Sigmoid colon (tissue), 7 donors: ENCODE results near the gene VPS37B. TPM values are rescaled to one million over a fixed set of nuclear protein-coding genes. Genes with fewer than 3 reads are reported as not detected.
A peak's percentile ranks its signal among the peaks of the same experiment; 100 is the strongest.

Source experiments
- DNase-seq: peaks from one replicate; pipeline ENCODE4 v3.0.0-alpha.2; 2019
- H3K27ac ChIP-seq, 4 donors: fragments of 200-600 bp; sonication (generic); one replicate each; pipeline ENCODE4 v1.5.1; 2016 to 2019; ENCODE audit warnings: mild to moderate bottlenecking in 1 of 4
- H3K27me3 ChIP-seq, 3 donors: fragments of 200-600 bp; sonication (generic); one replicate each; pipeline ENCODE4 v1.5.1; 2019; ENCODE audit warnings: mild to moderate bottlenecking in 1 of 3
- H3K36me3 ChIP-seq, 4 donors: fragments of 200-600 bp; sonication (generic); one replicate each; pipeline ENCODE4 v1.5.1; 2016 to 2019
- H3K4me1 ChIP-seq, 4 donors: fragments of 200-600 bp; sonication (generic); one replicate each; pipeline ENCODE4 v1.5.1; 2017 to 2019
- H3K4me3 ChIP-seq, 4 donors: fragments of 200-600 bp; sonication (generic); one replicate each; pipeline ENCODE4 v1.5.1; 2017 to 2019; ENCODE audit warnings: mild to moderate bottlenecking in 2 of 4, moderate library complexity in 1 of 4
- H3K9me3 ChIP-seq, 4 donors: fragments of 200-600 bp in 3 of 4; sonication (generic) in 3 of 4; one replicate each; pipeline versions ENCODE4 v1.5.1 to v1.6.1; 2013 to 2019
- CTCF ChIP-seq, 4 experiments: fragments of 450-650 bp in 3 of 4; fragments of 200-600 bp in 1 of 4; IDR thresholded peaks; one replicate each; pipeline ENCODE4 v1.5.1; 2016 to 2019; ENCODE audit warnings: antibody characterized with exemption in 4 of 4, mild to moderate bottlenecking in 3 of 4, moderate library complexity in 2 of 4
- EP300 ChIP-seq, 4 donors: sonication (generic); formaldehyde crosslinking; IDR thresholded peaks; one replicate each; pipeline ENCODE4 v1.6.1; 2017; ENCODE audit warnings: antibody characterized with exemption in 4 of 4
- POLR2A ChIP-seq, 2 donors: fragments of 450-650 bp; IDR thresholded peaks; one replicate each; pipeline ENCODE4 v1.6.1; 2016; ENCODE audit warnings: antibody characterized with exemption in 2 of 2, mild to moderate bottlenecking in 2 of 2, moderate library complexity in 2 of 2
- POLR2AphosphoS5 ChIP-seq, 4 donors: sonication (generic); formaldehyde crosslinking; IDR thresholded peaks; one replicate each; pipeline ENCODE4 v1.6.1; 2017; ENCODE audit warnings: antibody characterized with exemption in 4 of 4
- WGBS, 2 donors: extraction: QIAGEN DNeasy Blood & Tissue Kit; methylation state at CpG; one replicate each; pipeline ENCODE4 v1.1.7; 2013; 5-methylcytosine and 5-hydroxymethylcytosine counted together
- intact Hi-C: fragments of 100-400 bp; cut with DNase I; formaldehyde crosslinking; loops from one replicate; pipeline ENCODE4 v1.15.1; 2023
- polyA plus RNA-seq, 3 donors: library from polyadenylated mRNA; stranded (reverse); fragments of 200-250 nt; gene quantifications; one replicate each; pipeline ENCODE4 v1.2.3, GENCODE V29; 2013
- total RNA-seq, 4 donors: library from RNA; depleted of rRNA; stranded (reverse); fragments of >200 nt; gene quantifications; one replicate each; pipeline ENCODE4 v1.1.0, GENCODE V29; 2016
- donor health status: healthy with polysubstance abuse.
- donor health status: Bipolar disorder and iron deficiency.
- donor health status: healthy.

Gene VPS37B
- total and polyA plus RNA-seq, 7 donors = 8.6 to 64.7 (median 17.2) TPM

GRCh38 chr12:122855071-122855829 is 40.7 kb downstream of the VPS37B start:
- intact Hi-C loops = no loop called here
- WGBS, 2 donors = 93 to 94% methylated on average over 24 of the region's 24 CpGs
- Histone ChIP-seq H3K9me3 (no peaks in the 10 kb centered on the region), H3K4me1 (peaks cover 0 to 15% (median 9%) of the 10 kb centered on the region in 4 donors), H3K27me3 (no peaks in the 10 kb centered on the region), H3K36me3 (no peaks in the 10 kb centered on the region), H3K4me3 (no peak overlapping the region), H3K27ac (no peak overlapping the region)
- no peak for DNase-seq
- TF ChIP-seq POLR2A (IDR thresholded peaks at IDR 0.05) = no peak
- TF ChIP-seq EP300 (IDR thresholded peaks at IDR 0.05) = no peak
- TF ChIP-seq POLR2AphosphoS5 (IDR thresholded peaks at IDR 0.05) = no peak
- no peak for TF ChIP-seq CTCF (IDR thresholded peaks at IDR 0.05)

- intact Hi-C loops = no loop called here
- 94 to 95% methylated on average over 17 of the region's 17 CpGs for WGBS, 2 donors
These were observed 41.4 kb downstream of the VPS37B start for GRCh38 chr12:122854554-122854953.

GRCh38 chr12:122853582-122854245 is 42.2 kb downstream of the VPS37B start:
- Histone ChIP-seq H3K36me3 (no peaks in the 10 kb centered on the region), H3K4me1 (peaks cover 0 to 11% (median 7%) of the 10 kb centered on the region in 4 donors), H3K4me3 (no peak overlapping the region), H3K27ac (peak overlapping the region in 1 of 4 donors; percentile 49), H3K9me3 (no peaks in the 10 kb centered on the region), H3K27me3 (no peaks in the 10 kb centered on the region)
- WGBS, 2 donors = 91% methylated on average over 17 of the region's 17 CpGs
- intact Hi-C loops = no loop called here
- TF ChIP-seq POLR2A (IDR thresholded peaks at IDR 0.05) = no peak
- no peak for TF ChIP-seq CTCF (IDR thresholded peaks at IDR 0.05)
- no peak for TF ChIP-seq EP300 (IDR thresholded peaks at IDR 0.05)
- TF ChIP-seq POLR2AphosphoS5 (IDR thresholded peaks at IDR 0.05) = no peak
- DNase-seq = no peak

More at GRCh38 chr12:122854554-122854953, 41.4 kb downstream of the VPS37B start:
- no peak overlapping the region for H3K27ac ChIP-seq
- no peak for DNase-seq
- peaks cover 0 to 11% (median 7%) of the 10 kb centered on the region in 4 donors for H3K4me1 ChIP-seq
- H3K36me3 ChIP-seq = no peaks in the 10 kb centered on the region
- no peaks in the 10 kb centered on the region for H3K9me3 ChIP-seq
- TF ChIP-seq EP300 (IDR thresholded peaks at IDR 0.05) (no peak), CTCF (IDR thresholded peaks at IDR 0.05) (no peak), POLR2AphosphoS5 (IDR thresholded peaks at IDR 0.05) (no peak), POLR2A (IDR thresholded peaks at IDR 0.05) (no peak)
- H3K4me3 ChIP-seq = no peak overlapping the region
- no peaks in the 10 kb centered on the region for H3K27me3 ChIP-seq

- intact Hi-C loops = no loop called here
- WGBS, 2 donors = 83 to 84% methylated on average over 18 of the region's 18 CpGs
- Histone ChIP-seq H3K9me3 (no peaks in the 10 kb centered on the region), H3K4me3 (peak overlapping the region in 1 of 4 donors; percentile 13), H3K36me3 (no peaks in the 10 kb centered on the region), H3K27ac (peak overlapping the region in 3 of 4 donors; percentile 36 to 53 (median 49)), H3K27me3 (no peaks in the 10 kb centered on the region), H3K4me1 (peaks cover 0 to 11% (median 7%) of the 10 kb centered on the region in 4 donors)
- DNase-seq = no peak
- no peak for TF ChIP-seq POLR2A (IDR thresholded peaks at IDR 0.05)
- TF ChIP-seq CTCF (IDR thresholded peaks at IDR 0.05) = no peak
These were observed 43.3 kb downstream of the VPS37B start for GRCh38 chr12:122852336-122853275.
